ENCODE data around the gene DCTN2.
"Not testable (repeated sequence)": the region's sequence is repeated elsewhere in the genome, so short reads cannot be mapped to it uniquely, and the experiment has no call there.

DCTN2 gene

GRCh38 chr12:57576613-57577160 is 29.7 kb upstream of the DCTN2 start:
- DNase-seq, result no peak

- no peak for DNase-seq
These were observed 29.0 kb upstream of the DCTN2 start for GRCh38 chr12:57575771-57576612.

- DNase-seq, result no peak
These were observed 27.8 kb upstream of the DCTN2 start for GRCh38 chr12:57574795-57575194.

GRCh38 chr12:57571926-57572762 is 25.2 kb upstream of the DCTN2 start:
- DNase-seq, result no peak

GRCh38 chr12:57570438-57570837 is 23.4 kb upstream of the DCTN2 start:
- not testable (repeated sequence) for DNase-seq

- no peak for DNase-seq
These were observed 22.9 kb upstream of the DCTN2 start for GRCh38 chr12:57569858-57570257.

GRCh38 chr12:57568838-57569237 is 21.8 kb upstream of the DCTN2 start:
- no peak for DNase-seq

GRCh38 chr12:57564178-57564740 is 17.3 kb upstream of the DCTN2 start:
- DNase-seq, result no peak

GRCh38 chr12:57563358-57563757 is 16.4 kb upstream of the DCTN2 start:
- DNase-seq, result no peak

GRCh38 chr12:57561117-57561516 is 14.1 kb upstream of the DCTN2 start:
- DNase-seq, result not testable (repeated sequence)

GRCh38 chr12:57560516-57560915 is 13.5 kb upstream of the DCTN2 start:
- DNase-seq, result no peak

GRCh38 chr12:57558864-57559263 is 11.9 kb upstream of the DCTN2 start:
- DNase-seq, result no peak

- no peak for DNase-seq
These were observed 7.9 kb upstream of the DCTN2 start for GRCh38 chr12:57554897-57555296.

GRCh38 chr12:57554453-57554852 is 7.5 kb upstream of the DCTN2 start:
- DNase-seq, result no peak

GRCh38 chr12:57553343-57554202 is 6.6 kb upstream of the DCTN2 start:
- DNase-seq, result no peak

- no peak for DNase-seq
These were observed 5.9 kb upstream of the DCTN2 start for GRCh38 chr12:57552835-57553313.

GRCh38 chr12:57552306-57552651 is 5.3 kb upstream of the DCTN2 start:
- no peak for DNase-seq

GRCh38 chr12:57551637-57552305 is 4.8 kb upstream of the DCTN2 start:
- DNase-seq, result no peak

GRCh38 chr12:57550641-57551549 is 3.9 kb upstream of the DCTN2 start:
- no peak for DNase-seq

- peak; percentile 30 for DNase-seq
These were observed 3.1 kb upstream of the DCTN2 start, which contains the start of gene KIF5A for GRCh38 chr12:57549909-57550640. KIF5A (plus strand) TSS chr12:57550044; CDS start chr12:57550272, 228 bp downstream.

All from NCI-H1694 treated with DMSO at 0.1 percent for 48 hours (cell line).